IMR-90 (cell line): ENCODE data around the gene LTBP4. TPM values are rescaled to one million over a fixed set of nuclear protein-coding genes. Genes with fewer than 3 reads are reported as not detected.

Experiments used
- ATAC-seq: fragments of 200-7000 bp; cut with Tn5 transposase; 2 replicates; pipeline ENCODE4 v1.9.1; 2020; ENCODE audit warnings: low read depth, mild to moderate bottlenecking, moderate library complexity
- BruUV-seq: library from RNA; stranded (reverse); fragments of 400-500 nt; replicated peaks from 2 replicates; lab custom pipeline; 2021; lab: Mats Ljungman, UMichigan
- CTCF ChIA-PET: fragments of 300-600 bp; formaldehyde crosslinking; extraction: SDS; loops from one replicate; lab custom pipeline; 2021; ENCODE audit warnings: antibody characterized with exemption; lab: Yijun Ruan, JAX
- POLR2A ChIA-PET: fragments of 300-600 bp; sonication (Branson Sonifier 250); formaldehyde crosslinking; loops from one replicate; lab custom pipeline; 2022; ENCODE audit warnings: antibody characterized with exemption; ENCODE audit not compliant: unreplicated experiment; lab: Charles Lee
- DNase-seq: peaks from one replicate; pipeline ENCODE4 v3.0.0; 2013
- H2AFZ ChIP-seq: replicated peaks from 2 replicates; pipeline ENCODE3; 2013; ENCODE audit warnings: low read length, mild to moderate bottlenecking; ENCODE audit not compliant: poor library complexity
- H2AK5ac ChIP-seq: 2 replicates; pipeline ENCODE4 v1.6.1; 2013; ENCODE audit warnings: low read depth, low read length, inconsistent platforms
- H2AK9ac ChIP-seq: replicated peaks from 2 replicates; pipeline ENCODE3; 2013; ENCODE audit warnings: mild to moderate bottlenecking, low read depth, low read length, moderate library complexity; ENCODE audit not compliant: poor library complexity
- H2BK120ac ChIP-seq: 2 replicates; pipeline ENCODE4 v1.6.1; 2013; ENCODE audit warnings: low read depth, low read length, inconsistent platforms
- H2BK15ac ChIP-seq: 3 replicates; pipeline ENCODE4 v1.6.1; 2013; ENCODE audit warnings: low read depth, low read length, inconsistent platforms
- H2BK20ac ChIP-seq: 2 replicates; pipeline ENCODE4 v1.6.1; 2013; ENCODE audit warnings: low read depth, mild to moderate bottlenecking, inconsistent platforms, low read length, moderate library complexity
- H2BK5ac ChIP-seq: 2 replicates; pipeline ENCODE4 v1.6.1; 2013; ENCODE audit warnings: mild to moderate bottlenecking, low read depth, low read length, inconsistent platforms; ENCODE audit not compliant: poor library complexity, severe bottlenecking
- H3K14ac ChIP-seq: replicated peaks from 2 replicates; pipeline ENCODE4 v1.6.1; 2013; ENCODE audit warnings: low read depth, low read length, inconsistent platforms
- H3K18ac ChIP-seq: 2 replicates; pipeline ENCODE4 v1.6.1; 2013; ENCODE audit warnings: low read depth, low read length, control low read depth
- H3K23ac ChIP-seq: 2 replicates; pipeline ENCODE4 v1.6.1; 2013; ENCODE audit warnings: low read depth, low read length, inconsistent platforms
- H3K27ac ChIP-seq: 2 replicates; pipeline ENCODE4 v1.5.1; 2013; ENCODE audit warnings: mild to moderate bottlenecking, control low read depth, low read length; ENCODE audit not compliant: insufficient read depth
- H3K27me3 ChIP-seq: 2 replicates; pipeline ENCODE4 v1.6.1; 2013; ENCODE audit warnings: low read length; ENCODE audit not compliant: control insufficient read depth, insufficient read depth
- H3K36me3 ChIP-seq: 2 replicates; pipeline ENCODE4 v1.6.1; 2013; ENCODE audit warnings: low read length, mixed read lengths; ENCODE audit not compliant: control insufficient read depth, insufficient read depth
- H3K4ac ChIP-seq: 2 replicates; pipeline ENCODE4 v1.6.1; 2013; ENCODE audit warnings: low read depth, low read length, inconsistent platforms
- H3K4me1 ChIP-seq: 2 replicates; pipeline ENCODE4 v1.6.1; 2013; ENCODE audit warnings: low read length, mixed read lengths; ENCODE audit not compliant: control insufficient read depth, insufficient read depth
- H3K4me2 ChIP-seq: 2 replicates; pipeline ENCODE4 v1.6.1; 2013; ENCODE audit warnings: low read depth, mild to moderate bottlenecking, control low read depth, low read length, moderate library complexity
- H3K4me3 ChIP-seq: 2 replicates; pipeline ENCODE4 v1.5.1; 2013; ENCODE audit warnings: low read depth, mild to moderate bottlenecking, control low read depth, low read length, moderate library complexity; ENCODE audit not compliant: insufficient read depth
- H3K56ac ChIP-seq: 2 replicates; pipeline ENCODE4 v1.6.1; 2013; ENCODE audit warnings: low read length, inconsistent platforms; ENCODE audit not compliant: insufficient read depth; ENCODE audit errors: extremely low read depth
- H3K79me1 ChIP-seq, 2 experiments: 2 replicates each; pipeline ENCODE4 v1.6.1; 2013; ENCODE audit warnings: low read length in 2 of 2, inconsistent platforms in 1 of 2, low read depth in 1 of 2
- H3K9ac ChIP-seq: 2 replicates; pipeline ENCODE4 v1.6.1; 2013; ENCODE audit warnings: low read depth, low read length, control low read depth
- H3K9me1 ChIP-seq: 2 replicates; pipeline ENCODE4 v1.6.1; 2013; ENCODE audit warnings: low read length, inconsistent platforms; ENCODE audit not compliant: insufficient read depth
- H3K9me3 ChIP-seq: 2 replicates; pipeline ENCODE4 v1.6.1; 2013; ENCODE audit warnings: low read length; ENCODE audit not compliant: control insufficient read depth, insufficient read depth
- H4K20me1 ChIP-seq: 2 replicates; pipeline ENCODE4 v1.6.1; 2013; ENCODE audit warnings: low read length, inconsistent platforms; ENCODE audit not compliant: insufficient read depth
- H4K5ac ChIP-seq: 2 replicates; pipeline ENCODE4 v1.6.1; 2013; ENCODE audit warnings: mild to moderate bottlenecking, low read depth, low read length, control low read depth
- H4K8ac ChIP-seq, 2 experiments: 2 replicates each; pipeline ENCODE4 v1.6.1; 2013; ENCODE audit warnings: low read depth in 2 of 2, low read length in 2 of 2, control low read depth in 1 of 2, inconsistent platforms in 1 of 2
- H4K91ac ChIP-seq: 2 replicates; pipeline ENCODE4 v1.6.1; 2013; ENCODE audit warnings: low read depth, low read length, inconsistent platforms; ENCODE audit not compliant: insufficient read depth
- BHLHE40 ChIP-seq: fragments of 150-350 bp; IDR thresholded peaks from 2 replicates; pipeline ENCODE4 v1.6.1; 2016; ENCODE audit warnings: mild to moderate bottlenecking, low read depth, low read length
- CEBPB ChIP-seq: IDR thresholded peaks from 2 replicates; pipeline ENCODE4 v1.6.1; 2012; ENCODE audit warnings: low read depth, low read length, improper control_type of control experiment
- CHD1 ChIP-seq: IDR thresholded peaks from 2 replicates; pipeline ENCODE4 v1.6.1; 2012; ENCODE audit warnings: low read depth, low read length, improper control_type of control experiment
- FOS ChIP-seq: fragments of 150-350 bp; IDR thresholded peaks from 2 replicates; pipeline ENCODE4 v1.6.1; 2016; ENCODE audit warnings: low read depth, low read length
- MAZ ChIP-seq: IDR thresholded peaks from 2 replicates; pipeline ENCODE4 v1.6.1; 2012; ENCODE audit warnings: low read depth, mild to moderate bottlenecking, low read length, improper control_type of control experiment, moderate library complexity, borderline replicate concordance
- MXI1 ChIP-seq: IDR thresholded peaks from 2 replicates; pipeline ENCODE4 v1.6.1; 2012; ENCODE audit warnings: low read depth, mild to moderate bottlenecking, low read length, moderate library complexity, borderline replicate concordance
- RFX5 ChIP-seq: IDR thresholded peaks from 2 replicates; pipeline ENCODE4 v1.8.0; 2012; ENCODE audit warnings: low read depth, mild to moderate bottlenecking, low read length, moderate library complexity
- WGBS, 2 experiments: methylation state at CpG; one replicate each; pipeline versions ENCODE4 v1.1.5 to v1.1.7; 2013; ENCODE audit warnings: missing lambda C conversion rate in 2 of 2; ENCODE audit not compliant: insufficient read length in 1 of 2; ENCODE audit errors: extremely low coverage in 2 of 2; 5-methylcytosine and 5-hydroxymethylcytosine counted together
- dilution Hi-C: fragments of 300-500 bp; cut with HindIII; formaldehyde crosslinking; loops from one replicate; pipeline ENCODE4 v1.14.3; 2018; ENCODE audit warnings: low sequenced_read_pairs; ENCODE audit not compliant: unreplicated experiment
- in situ Hi-C: fragments of 300-500 bp; cut with MboI; formaldehyde crosslinking; loops from 3 replicates; pipeline ENCODE4 v1.14.3; 2019; ENCODE audit warnings: low sequenced_read_pairs, inconsistent platforms, mixed read lengths
- intact Hi-C: fragments of 100-400 bp; cut with micrococcal nuclease; formaldehyde crosslinking; loops from 2 replicates; pipeline ENCODE4 v1.10.0; 2022
- polyA plus RNA-seq, 3 experiments: library from polyadenylated mRNA; depleted of rRNA; stranded (reverse); fragments of >200 nt; gene quantifications; 2 replicates each; pipeline ENCODE4 v1.2.3, GENCODE V29; 2012; ENCODE audit warnings: low replicate concordance in 1 of 3
- total RNA-seq: library from RNA; depleted of rRNA; stranded (reverse); fragments of >200 nt; gene quantifications from 2 replicates; pipeline ENCODE4 v1.2.3, GENCODE V29; 2012
- TF ChIP-seq, protein P1 (sequence below): conservative IDR thresholded peaks from 2 replicates; pipeline ENCODE4 v1.5.1; 2012; ENCODE audit warnings: mild to moderate bottlenecking, low read depth, low read length, improper control_type of control experiment

The LTBP4 gene
- total and polyA plus RNA-seq, 2 of the 4 experiments (the other 2 are of a cell fraction), result 14.7 to 70.3 TPM

DNA sequence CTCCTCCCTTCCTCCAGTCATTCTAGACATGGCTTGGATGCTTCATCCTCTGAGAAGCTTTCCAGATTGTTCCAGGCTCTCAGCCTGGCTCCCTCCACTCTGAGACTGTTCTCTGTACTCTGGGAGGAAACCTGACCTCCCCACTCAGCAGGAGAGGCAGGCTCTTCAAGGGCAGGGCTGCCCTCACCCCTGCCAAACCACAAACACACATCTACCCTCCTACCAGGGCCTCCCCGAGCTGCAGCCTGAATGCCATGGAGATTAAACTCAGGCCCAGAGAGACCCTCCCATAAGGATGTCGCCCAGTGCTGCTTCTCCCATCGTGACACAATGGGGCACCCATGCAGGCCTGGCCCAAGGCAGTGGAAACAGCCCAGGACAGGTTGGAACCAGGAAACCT is 73.1 kb downstream of the LTBP4 start:
- Histone ChIP-seq H2AK5ac (no peak overlapping the region), H2BK15ac (no peak overlapping the region), H4K8ac (no peak overlapping the region), H3K79me1 (peaks cover 7 to 24% of the 10 kb centered on the region in 2 experiments; a peak in 3 of 4 replicates), H2BK5ac (no peak overlapping the region), H3K36me3 (peaks cover 90% of the 10 kb centered on the region), H3K23ac (no peak overlapping the region), H2BK20ac (no peak overlapping the region), H3K9me3 (peaks cover 2% of the 10 kb centered on the region; the same call in 1 of the 2 replicates), H2AFZ (no peak overlapping the region), H2BK120ac (no peak overlapping the region), H3K4me1 (no peaks in the 10 kb centered on the region), H4K91ac (no peak overlapping the region), H3K18ac (no peak overlapping the region), H4K5ac (no peak overlapping the region), H3K27me3 (no peaks in the 10 kb centered on the region), H3K4me2 (no peak overlapping the region), H3K4me3 (no peak overlapping the region), H4K20me1 (0 out of 2 replicates have a peak, but pooled peaks cover 6% of the 10 kb centered on the region), H3K27ac (no peak overlapping the region), H3K56ac (no peak overlapping the region), H2AK9ac (no peak overlapping the region), H3K9me1 (peaks cover 8% of the 10 kb centered on the region), H3K14ac (no peak overlapping the region), H3K9ac (no peak overlapping the region), H3K4ac (no peak overlapping the region)
- CTCF ChIA-PET, result no interaction called here
- WGBS, 2 experiments, result no CpG with 5 or more reads among the region's 3 CpGs
- intact Hi-C loops (no loop called here), dilution Hi-C loops (no loop called here), in situ Hi-C loops (loop anchor here (25.0 kb wide), 1 partner anchor 588 kb away; the partner anchor contains the start of gene HNRNPUL1)
- no TSS peak for BruUV-seq
- ATAC-seq (peak; percentile 77), DNase-seq (no peak)
- TF ChIP-seq CEBPB, result no peak
- TF ChIP-seq BHLHE40, result no peak
- TF ChIP-seq MAZ, result no peak
- no peak for TF ChIP-seq FOS
- no peak for TF ChIP-seq RFX5
- no peak for TF ChIP-seq MXI1
- TF ChIP-seq, protein P1, sequence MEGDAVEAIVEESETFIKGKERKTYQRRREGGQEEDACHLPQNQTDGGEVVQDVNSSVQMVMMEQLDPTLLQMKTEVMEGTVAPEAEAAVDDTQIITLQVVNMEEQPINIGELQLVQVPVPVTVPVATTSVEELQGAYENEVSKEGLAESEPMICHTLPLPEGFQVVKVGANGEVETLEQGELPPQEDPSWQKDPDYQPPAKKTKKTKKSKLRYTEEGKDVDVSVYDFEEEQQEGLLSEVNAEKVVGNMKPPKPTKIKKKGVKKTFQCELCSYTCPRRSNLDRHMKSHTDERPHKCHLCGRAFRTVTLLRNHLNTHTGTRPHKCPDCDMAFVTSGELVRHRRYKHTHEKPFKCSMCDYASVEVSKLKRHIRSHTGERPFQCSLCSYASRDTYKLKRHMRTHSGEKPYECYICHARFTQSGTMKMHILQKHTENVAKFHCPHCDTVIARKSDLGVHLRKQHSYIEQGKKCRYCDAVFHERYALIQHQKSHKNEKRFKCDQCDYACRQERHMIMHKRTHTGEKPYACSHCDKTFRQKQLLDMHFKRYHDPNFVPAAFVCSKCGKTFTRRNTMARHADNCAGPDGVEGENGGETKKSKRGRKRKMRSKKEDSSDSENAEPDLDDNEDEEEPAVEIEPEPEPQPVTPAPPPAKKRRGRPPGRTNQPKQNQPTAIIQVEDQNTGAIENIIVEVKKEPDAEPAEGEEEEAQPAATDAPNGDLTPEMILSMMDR, result no peak
- TF ChIP-seq CHD1, result no peak
- POLR2A ChIA-PET, result no interaction called here
